ENCODE measurements around the gene HJURP.

- TF ChIP-seq CTCF (IDR thresholded peaks at IDR 0.05; ENCODE audit: insufficient read depth, low read length) = no peak
- TF ChIP-seq SPI1 (IDR thresholded peaks at IDR 0.05; ENCODE audit: borderline replicate concordance, low read depth) = no peak
Observed at GRCh38 chr2:233837694-233838229, 16.6 kb downstream of the HJURP start.
